Activated CD8-positive, alpha-beta T cell treated with anti-CD3 and anti-CD28 coated beads for 36 hours (primary cell): ENCODE results near the gene TMEM120A. TPM values are rescaled to one million over a fixed set of nuclear protein-coding genes. Genes with fewer than 3 reads are reported as not detected.

Experiments used
- ATAC-seq: fragments of 200-7000 bp; cut with Tn5 transposase; one replicate; pipeline ENCODE4 v1.10.0; 2021; ENCODE audit warnings: mild to moderate bottlenecking, moderate library complexity
- CTCF ChIA-PET: fragments of 350-600 bp; sonication (Branson Sonifier 250); formaldehyde crosslinking; loops from one replicate; lab custom pipeline; 2021; ENCODE audit warnings: antibody characterized with exemption; lab: Charles Lee
- POLR2A ChIA-PET: fragments of 350-600 bp; sonication (Branson Sonifier 250); formaldehyde crosslinking; loops from one replicate; lab custom pipeline; 2021; ENCODE audit warnings: antibody characterized with exemption; lab: Charles Lee
- DNase-seq: peaks from one replicate; pipeline ENCODE4 v3.0.0-alpha.2; 2020
- H3K27ac Mint-ChIP-seq: one replicate; pipeline ENCODE4 v1.8.0; 2021; ENCODE audit warnings: mild to moderate bottlenecking, mixed read lengths
- H3K27me3 Mint-ChIP-seq: one replicate; pipeline ENCODE4 v1.8.0; 2021; ENCODE audit warnings: mixed read lengths
- H3K36me3 Mint-ChIP-seq: one replicate; pipeline ENCODE4 v1.8.0; 2021; ENCODE audit warnings: low read depth, mixed read lengths
- H3K4me1 Mint-ChIP-seq: one replicate; pipeline ENCODE4 v1.8.0; 2021; ENCODE audit warnings: low read depth, mixed read lengths
- H3K4me3 Mint-ChIP-seq: one replicate; pipeline ENCODE4 v1.8.0; 2021; ENCODE audit warnings: mild to moderate bottlenecking, moderate library complexity, mixed read lengths
- H3K9me3 Mint-ChIP-seq: one replicate; pipeline ENCODE4 v1.8.0; 2021; ENCODE audit warnings: mixed read lengths
- CTCF ChIP-seq: fragments of 200-600 bp; IDR thresholded peaks from one replicate; pipeline ENCODE4 v1.8.0; 2022; ENCODE audit warnings: antibody characterized with exemption, mild to moderate bottlenecking
- intact Hi-C: fragments of 100-400 bp; cut with micrococcal nuclease; formaldehyde crosslinking; loops from one replicate; pipeline ENCODE4 v1.10.0; 2022
- total RNA-seq, 2 experiments: library from RNA; stranded (reverse); gene quantifications; one replicate each; pipeline ENCODE4 v1.2.3, GENCODE V29; 2021

TMEM120A gene
- total RNA-seq, 2 experiments from 2014 or later, result 12.2 to 12.4 TPM

- TF ChIP-seq CTCF, result no peak
- intact Hi-C loops, result no loop called here
- ChIA-PET POLR2A (no interaction called here), CTCF (no interaction called here)
- ATAC-seq (no peak), DNase-seq (no peak)
- H3K4me3 Mint-ChIP-seq, result no peak overlapping the region
- peaks cover 4% of the 10 kb centered on the region for H3K36me3 Mint-ChIP-seq
- H3K27ac Mint-ChIP-seq, result no peak overlapping the region
- H3K27me3 Mint-ChIP-seq, result no peaks in the 10 kb centered on the region
- H3K4me1 Mint-ChIP-seq, result peaks cover 3% of the 10 kb centered on the region
- H3K9me3 Mint-ChIP-seq, result no peaks in the 10 kb centered on the region
Observed at GRCh38 chr7:75987026-75987804, 7.2 kb downstream of the TMEM120A start.

GRCh38 chr7:75986147-75986781 is 8.1 kb downstream of the TMEM120A start:
- Mint-ChIP-seq H3K27me3 (no peaks in the 10 kb centered on the region), H3K27ac (no peak overlapping the region), H3K4me3 (no peak overlapping the region), H3K36me3 (peaks cover 4% of the 10 kb centered on the region), H3K9me3 (no peaks in the 10 kb centered on the region), H3K4me1 (peaks cover 3% of the 10 kb centered on the region)
- intact Hi-C loops, result no loop called here
- no peak for ATAC-seq
- ChIA-PET CTCF (no interaction called here), POLR2A (interaction anchor here (0.6 kb wide), 1 partner anchor 108 kb away, joined by 3 read pairs; no protein-coding TSS in a partner anchor)
- DNase-seq, result no peak
- no peak for TF ChIP-seq CTCF

- CTCF ChIA-PET, result no interaction called here
- intact Hi-C loops, result no loop called here
- Mint-ChIP-seq H3K9me3 (no peaks in the 10 kb centered on the region), H3K4me1 (peaks cover 3% of the 10 kb centered on the region), H3K36me3 (peaks cover 4% of the 10 kb centered on the region), H3K27me3 (no peaks in the 10 kb centered on the region), H3K4me3 (no peak overlapping the region), H3K27ac (no peak overlapping the region)
- DNase-seq (no peak), ATAC-seq (no peak)
- POLR2A ChIA-PET, result interaction anchor here (0.6 kb wide), 1 partner anchor 108 kb away, joined by 3 read pairs; no protein-coding TSS in a partner anchor
- no peak for TF ChIP-seq CTCF
Observed at GRCh38 chr7:75985518-75986146, 8.8 kb downstream of the TMEM120A start.

- intact Hi-C loops, result no loop called here
- CTCF ChIA-PET, result no interaction called here
- POLR2A ChIA-PET, result no interaction called here
Observed at GRCh38 chr7:75985009-75985517, 9.3 kb downstream of the TMEM120A start.

More at GRCh38 chr7:75985009-75985517, 9.3 kb downstream of the TMEM120A start:
- Mint-ChIP-seq H3K27ac (no peak overlapping the region), H3K4me1 (peaks cover 3% of the 10 kb centered on the region), H3K27me3 (no peaks in the 10 kb centered on the region), H3K4me3 (no peak overlapping the region), H3K36me3 (peaks cover 4% of the 10 kb centered on the region), H3K9me3 (no peaks in the 10 kb centered on the region)
- ATAC-seq (no peak), DNase-seq (no peak)
- no peak for TF ChIP-seq CTCF
